A673 (cell line): ENCODE measurements around the gene PLPP2.

Experiments used
- EZH2 ChIP-seq: fragments of 200-600 bp; sonication (generic); IDR thresholded peaks from 2 replicates; pipeline ENCODE4 v1.6.1; 2017; ENCODE audit warnings: borderline replicate concordance, low read depth, mild to moderate bottlenecking, mixed read lengths, antibody characterized with exemption, low read length; ENCODE audit not compliant: poor library complexity, severe bottlenecking
- TF ChIP-seq, protein P1 (sequence below): fragments of 300-800, 200-600 bp; sonication (generic); conservative IDR thresholded peaks from 2 replicates; pipeline ENCODE4 v1.5.1; 2017; ENCODE audit warnings: low read depth, mild to moderate bottlenecking, antibody characterized with exemption, low read length, moderate library complexity, mixed read lengths

GRCh38 chr19:307111-307531 is 15.9 kb upstream of the PLPP2 start:
- TF ChIP-seq, protein P1, sequence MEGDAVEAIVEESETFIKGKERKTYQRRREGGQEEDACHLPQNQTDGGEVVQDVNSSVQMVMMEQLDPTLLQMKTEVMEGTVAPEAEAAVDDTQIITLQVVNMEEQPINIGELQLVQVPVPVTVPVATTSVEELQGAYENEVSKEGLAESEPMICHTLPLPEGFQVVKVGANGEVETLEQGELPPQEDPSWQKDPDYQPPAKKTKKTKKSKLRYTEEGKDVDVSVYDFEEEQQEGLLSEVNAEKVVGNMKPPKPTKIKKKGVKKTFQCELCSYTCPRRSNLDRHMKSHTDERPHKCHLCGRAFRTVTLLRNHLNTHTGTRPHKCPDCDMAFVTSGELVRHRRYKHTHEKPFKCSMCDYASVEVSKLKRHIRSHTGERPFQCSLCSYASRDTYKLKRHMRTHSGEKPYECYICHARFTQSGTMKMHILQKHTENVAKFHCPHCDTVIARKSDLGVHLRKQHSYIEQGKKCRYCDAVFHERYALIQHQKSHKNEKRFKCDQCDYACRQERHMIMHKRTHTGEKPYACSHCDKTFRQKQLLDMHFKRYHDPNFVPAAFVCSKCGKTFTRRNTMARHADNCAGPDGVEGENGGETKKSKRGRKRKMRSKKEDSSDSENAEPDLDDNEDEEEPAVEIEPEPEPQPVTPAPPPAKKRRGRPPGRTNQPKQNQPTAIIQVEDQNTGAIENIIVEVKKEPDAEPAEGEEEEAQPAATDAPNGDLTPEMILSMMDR, result no peak
- TF ChIP-seq EZH2, result no peak
